GM18511 (cell line): ENCODE data around the gene RGPD6.
"Not testable (repeated sequence)": the region's sequence is repeated elsewhere in the genome, so short reads cannot be mapped to it uniquely, and the experiment has no call there.

Source experiments
- ATAC-seq: cut with Tn5 transposase; IDR thresholded peaks from one replicate; pipeline ENCODE4 v1.9.1; 2021; ENCODE audit warnings: mild to moderate bottlenecking, moderate library complexity; ENCODE audit not compliant: unreplicated experiment

RGPD6 gene

DNA sequence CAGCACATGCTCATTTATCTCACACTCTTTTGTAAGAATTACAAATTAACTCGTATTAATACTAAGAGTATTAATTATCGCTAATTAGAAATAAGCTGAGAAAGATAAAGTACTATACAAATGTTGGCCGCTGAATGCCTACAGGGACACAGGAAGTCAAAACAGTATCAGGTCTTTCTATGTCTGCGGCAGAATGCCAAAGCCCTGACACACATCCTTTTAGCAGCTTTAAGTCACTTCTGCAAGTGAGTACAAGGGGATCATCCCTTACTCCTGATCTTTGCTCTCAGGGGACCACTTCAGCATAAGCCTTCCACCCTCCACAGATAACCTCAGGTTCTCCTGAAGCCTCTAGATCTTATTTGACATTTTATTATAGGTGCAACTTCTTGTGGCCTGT is 94.3 kb downstream of the RGPD6 start:
- not testable (repeated sequence) for ATAC-seq

DNA sequence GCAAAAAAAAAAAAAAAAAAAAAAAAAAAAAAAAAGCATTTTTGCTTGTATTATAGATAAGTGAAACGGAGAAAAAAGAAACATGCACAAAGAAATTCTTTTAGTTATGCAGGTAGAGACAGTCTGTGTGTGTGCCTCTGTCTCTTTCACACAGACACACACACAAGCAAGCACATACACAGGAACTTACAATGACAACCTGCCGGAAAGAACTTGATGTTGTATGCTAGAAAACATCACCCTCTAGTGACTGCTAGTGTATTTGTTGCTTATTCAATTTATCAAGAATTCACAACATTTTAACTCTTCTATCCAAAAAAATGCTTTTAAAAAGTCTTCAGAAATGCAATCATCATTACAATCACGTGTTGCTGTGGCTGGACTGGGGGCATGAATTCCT is 95.8 kb downstream of the RGPD6 start:
- not testable (repeated sequence) for ATAC-seq

DNA sequence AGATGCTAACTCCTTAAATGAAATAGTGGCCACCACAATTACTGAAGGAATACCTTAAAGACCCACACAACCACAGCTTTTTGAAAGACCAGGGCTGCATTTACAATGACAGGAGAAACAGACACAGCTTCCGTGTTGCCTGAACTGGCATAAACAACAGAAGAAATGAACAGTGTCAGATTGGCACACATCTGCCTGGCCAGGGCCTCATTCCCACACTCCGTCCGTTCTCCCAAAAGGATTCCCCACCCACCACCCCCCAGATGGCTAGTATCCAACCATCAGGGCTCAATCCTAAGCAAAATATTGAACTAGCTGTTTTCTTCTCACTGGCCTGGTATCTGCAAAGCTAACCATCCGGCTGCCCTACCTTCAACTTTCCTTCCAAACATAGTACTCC is 96.9 kb downstream of the RGPD6 start:
- not testable (repeated sequence) for ATAC-seq

DNA sequence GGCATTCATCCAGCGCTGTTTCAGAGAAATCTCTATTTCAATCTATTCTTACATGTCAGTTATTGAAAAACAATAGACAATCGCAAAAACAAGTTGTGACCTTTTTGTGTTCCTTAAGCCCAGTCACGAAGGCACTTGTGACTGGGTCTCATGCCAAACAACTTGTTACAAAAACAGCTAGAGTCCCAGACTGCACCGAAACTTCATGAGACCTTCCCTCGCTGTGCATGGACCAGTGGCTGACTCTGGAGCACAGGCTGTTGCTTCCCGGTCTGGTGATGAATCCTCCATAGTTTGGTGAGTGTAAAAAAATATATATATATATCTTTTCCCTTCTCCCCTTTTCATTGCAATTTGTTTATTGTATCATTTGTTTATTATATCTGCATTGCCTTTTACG is 99.7 kb downstream of the RGPD6 start:
- not testable (repeated sequence) for ATAC-seq

DNA sequence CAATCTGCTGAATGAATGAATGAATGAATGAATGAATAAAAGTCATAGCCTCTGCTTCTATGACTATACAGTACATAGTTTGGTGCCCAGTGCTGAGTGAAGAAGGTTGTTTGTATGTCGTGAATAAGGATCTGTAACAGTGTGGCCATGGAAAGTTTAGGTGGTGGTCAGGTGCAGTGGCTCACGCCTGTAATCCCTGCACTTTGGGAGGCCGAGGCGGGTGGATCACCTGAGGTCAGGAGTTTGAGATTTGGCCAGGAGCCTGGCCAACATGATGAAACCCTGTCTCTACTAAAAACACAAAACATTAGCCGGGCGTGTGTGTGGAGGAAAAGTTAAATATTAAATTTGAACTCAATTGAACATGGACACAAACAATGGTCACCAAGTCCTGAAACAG is 100.1 kb downstream of the RGPD6 start:
- not testable (repeated sequence) for ATAC-seq

DNA sequence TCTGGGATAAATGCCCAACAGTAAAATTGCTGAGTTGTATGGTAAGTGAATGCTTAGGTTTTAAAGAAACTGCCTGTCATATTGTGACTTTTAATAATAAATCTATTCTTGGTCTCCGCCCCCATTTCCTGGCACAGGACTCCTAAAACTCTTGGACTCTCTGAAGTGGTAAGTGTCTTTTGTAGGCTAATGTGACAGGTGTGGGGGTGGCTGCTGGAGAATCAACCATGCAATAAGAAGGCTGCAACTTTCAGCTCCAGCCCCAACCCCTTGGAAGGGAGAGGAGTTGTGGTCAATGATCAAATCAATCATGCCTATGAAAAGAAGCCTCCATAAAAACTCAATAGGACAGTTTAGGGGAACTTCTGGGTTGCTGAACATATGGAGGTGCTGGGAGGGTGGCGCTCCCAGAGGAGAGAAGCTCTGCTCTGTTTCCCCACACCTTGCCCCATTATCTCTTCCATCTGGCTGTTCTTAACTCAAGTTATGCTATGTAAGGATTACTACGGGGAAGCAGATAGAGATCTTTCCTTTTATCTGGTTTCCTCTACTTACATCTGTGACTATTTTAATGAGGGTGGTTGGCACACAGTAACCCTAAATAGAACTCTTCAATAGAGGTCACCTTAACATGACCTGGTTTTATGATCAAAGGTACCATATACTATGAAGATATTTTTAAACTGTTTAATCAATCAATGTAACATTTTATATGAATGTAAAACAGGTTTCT is 101.2 kb downstream of the RGPD6 start:
- ATAC-seq: not testable (repeated sequence)

DNA sequence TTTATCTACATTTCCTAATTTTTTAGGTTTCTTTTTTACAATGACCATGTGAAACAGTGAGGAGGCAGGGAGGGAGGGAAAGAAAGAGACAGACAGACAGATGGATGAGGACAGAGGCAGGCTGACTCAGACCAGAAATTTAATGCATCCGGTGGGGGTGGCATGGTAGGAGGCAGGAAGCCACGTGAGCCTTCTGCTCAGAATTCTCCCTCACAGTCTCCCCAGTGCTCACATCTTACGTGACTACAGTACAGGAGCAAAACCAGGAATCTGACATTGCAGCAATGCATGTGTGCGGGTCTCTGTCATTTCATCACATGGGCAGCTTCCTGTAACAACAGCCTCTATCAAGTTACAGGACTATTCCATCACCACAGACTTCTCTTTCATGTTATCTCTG is 102.1 kb downstream of the RGPD6 start:
- peak; percentile 99 for ATAC-seq

DNA sequence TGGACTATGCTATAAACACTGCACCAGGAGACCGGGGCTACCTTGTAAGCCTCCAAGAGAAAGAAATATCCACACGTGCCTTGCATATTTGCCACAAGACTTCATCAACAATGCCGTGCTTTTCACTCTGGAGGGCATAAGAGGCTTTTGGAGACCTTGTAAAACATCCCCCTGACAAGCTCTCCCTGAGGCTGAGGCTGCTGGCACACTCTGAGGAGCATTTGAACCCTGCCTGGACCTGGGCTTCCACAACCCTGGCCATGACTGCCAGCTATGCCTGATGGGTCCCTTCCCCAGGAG is 104.0 kb downstream of the RGPD6 start:
- not testable (repeated sequence) for ATAC-seq

DNA sequence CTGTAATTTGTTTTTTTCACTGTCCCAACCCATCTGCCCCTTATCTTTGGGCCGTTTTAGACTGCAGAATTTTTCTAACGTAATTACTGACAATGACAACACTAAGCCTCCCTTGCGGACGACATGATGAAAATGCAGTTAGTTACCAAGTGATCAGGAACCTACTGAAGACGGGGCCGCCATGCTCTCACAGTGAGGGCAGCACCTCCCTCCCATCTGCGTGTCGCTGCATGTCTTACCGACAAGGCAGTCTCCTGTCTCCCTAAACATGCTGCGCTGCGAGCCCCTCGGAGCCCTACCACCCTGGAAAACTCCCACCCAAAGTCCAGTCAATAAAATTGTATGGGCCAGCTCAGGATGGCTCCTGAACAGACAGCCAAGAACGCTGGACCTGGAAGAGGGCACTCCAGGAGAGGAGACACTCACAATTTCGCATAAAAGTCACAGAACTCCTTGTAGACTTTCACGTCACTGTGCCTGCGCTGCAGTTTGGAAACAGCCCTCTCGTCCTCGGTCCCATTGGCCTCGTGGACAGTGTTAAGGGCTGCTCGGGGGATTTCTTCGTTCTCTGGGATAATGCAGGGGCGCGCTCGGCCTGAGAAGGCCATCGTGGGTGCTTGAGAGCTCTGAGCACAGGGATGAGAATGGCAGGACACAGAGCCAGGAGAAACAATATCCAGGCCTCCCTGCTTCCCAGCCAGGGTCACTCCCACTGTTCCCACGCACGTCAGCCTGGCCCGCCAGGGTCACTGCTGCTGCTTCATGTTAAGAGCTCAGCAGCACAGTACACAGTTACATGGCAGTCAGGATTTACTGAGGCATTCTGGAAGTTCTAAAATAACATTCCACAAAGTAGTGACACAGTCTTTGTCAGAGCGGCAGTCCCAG is 104.6 kb downstream of the RGPD6 start, which contains the start of gene LIMS4:
LIMS4 (minus strand) TSS at position 646 of the 888 bp plus-strand sequence; CDS start at position 608, 38 bp downstream.
- not testable (repeated sequence) for ATAC-seq

DNA sequence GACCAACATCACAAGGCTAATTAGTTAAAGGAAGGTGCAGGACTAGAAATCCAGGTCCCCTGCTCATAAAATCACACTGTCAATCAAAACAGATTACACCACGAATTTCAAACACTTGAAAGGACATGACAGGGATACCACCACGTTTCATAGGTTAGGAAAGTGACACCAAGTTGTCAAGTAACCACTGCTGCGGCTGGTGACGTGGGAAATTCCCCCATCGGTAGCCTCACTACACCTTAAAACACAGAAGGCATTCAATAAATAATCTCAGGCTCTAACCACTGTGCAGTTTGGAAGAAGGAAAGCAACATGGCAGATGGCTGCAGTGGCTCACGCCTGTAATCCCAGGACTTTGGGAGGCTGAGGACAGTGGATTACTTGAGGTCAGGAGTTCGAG is 108.1 kb downstream of the RGPD6 start:
- ATAC-seq: not testable (repeated sequence)

DNA sequence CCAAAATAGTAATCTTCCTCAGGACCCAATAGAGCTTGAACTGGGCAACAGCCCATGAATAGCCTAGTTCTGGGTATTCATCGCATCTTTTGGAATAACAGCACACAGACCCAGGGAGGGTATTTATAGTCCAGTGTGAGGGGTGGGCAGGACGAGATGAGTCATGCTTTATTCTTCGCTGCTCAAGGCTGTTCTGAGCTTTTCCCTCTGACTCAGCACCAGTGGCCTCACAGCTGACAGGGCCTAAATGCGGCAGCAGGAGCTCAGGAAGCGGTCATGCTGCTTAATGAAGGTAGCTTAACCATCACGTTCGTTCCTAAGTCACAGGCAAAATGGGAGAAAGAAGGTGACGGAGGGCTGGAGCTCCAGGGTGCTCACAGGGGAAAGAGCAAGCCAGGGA is 111.7 kb downstream of the RGPD6 start:
- ATAC-seq: peak; percentile 93
